T-helper 2 cell treated with Interferon-gamma antibody and Interleukin-4, amounts not matched to agents 100 ng/mL and 5 ng/mL, for 36 hours (primary cell): ENCODE data around the gene PTK7. TPM values are rescaled to one million over a fixed set of nuclear protein-coding genes. Genes with fewer than 3 reads are reported as not detected.

Source experiments
- intact Hi-C: fragments of 100-400 bp; cut with micrococcal nuclease; formaldehyde crosslinking; loops from one replicate; pipeline ENCODE4 v1.15.1; 2023
- total RNA-seq: library from RNA; stranded (reverse); gene quantifications from 2 replicates; pipeline ENCODE4 v1.2.3, GENCODE V29; 2022

Gene PTK7
- total RNA-seq, 1 donor from 2014 or later, result 1.9 TPM

DNA sequence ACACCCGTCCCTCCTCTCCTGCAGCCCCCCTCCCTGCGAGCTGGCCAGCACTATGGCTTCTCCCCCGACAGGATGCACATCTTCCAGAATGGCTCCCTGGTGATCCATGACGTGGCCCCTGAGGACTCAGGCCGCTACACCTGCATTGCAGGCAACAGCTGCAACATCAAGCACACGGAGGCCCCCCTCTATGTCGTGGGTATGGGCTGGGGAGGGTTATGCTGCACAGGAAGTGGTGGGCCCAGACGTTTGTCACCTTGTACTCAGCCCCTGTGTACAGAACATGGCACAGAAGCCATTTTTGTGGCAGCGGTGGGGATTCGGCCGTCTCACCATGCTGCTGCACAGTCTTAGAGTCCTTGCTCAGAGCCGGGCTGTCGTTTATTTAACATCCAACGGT is 66.0 kb downstream of the PTK7 start:
- intact Hi-C loops, result loop anchor here (5.0 kb wide), 1 partner anchor 70 kb away; no protein-coding TSS in a partner anchor

- intact Hi-C loops, result loop anchor here (1.0 to 5.0 kb wide), 3 partner anchors 71 to 242 kb away; no protein-coding TSS in a partner anchor
Measured at GRCh38 chr6:43143235-43144128, 67.4 kb downstream of the PTK7 start.

GRCh38 chr6:43144879-43145278 is 68.8 kb downstream of the PTK7 start:
- intact Hi-C loops, result loop anchor here (5.0 kb wide), 1 partner anchor 73 kb away; no protein-coding TSS in a partner anchor

DNA sequence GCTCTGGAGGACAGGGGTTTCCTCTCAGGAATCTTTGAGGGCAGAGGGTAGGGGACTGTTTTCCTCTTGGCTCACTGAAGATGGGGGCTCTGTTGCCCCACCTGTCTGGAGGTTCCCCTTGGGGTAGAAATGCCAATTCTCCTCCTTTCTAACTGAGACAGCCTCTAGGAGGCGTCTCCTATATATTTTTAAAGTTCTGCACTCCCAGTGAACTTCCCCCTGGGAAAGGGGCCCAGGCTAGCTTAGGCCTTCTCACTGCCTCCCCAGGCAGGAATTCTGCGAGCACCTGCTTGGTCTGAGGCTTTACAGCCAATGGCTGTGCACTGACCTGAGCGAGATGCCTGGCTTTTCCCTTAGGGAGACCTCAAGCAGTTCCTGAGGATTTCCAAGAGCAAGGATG is 70.1 kb downstream of the PTK7 start:
- intact Hi-C loops, result no loop called here

- intact Hi-C loops, result no loop called here
Measured at GRCh38 chr6:43146709-43147688, 70.9 kb downstream of the PTK7 start.

DNA sequence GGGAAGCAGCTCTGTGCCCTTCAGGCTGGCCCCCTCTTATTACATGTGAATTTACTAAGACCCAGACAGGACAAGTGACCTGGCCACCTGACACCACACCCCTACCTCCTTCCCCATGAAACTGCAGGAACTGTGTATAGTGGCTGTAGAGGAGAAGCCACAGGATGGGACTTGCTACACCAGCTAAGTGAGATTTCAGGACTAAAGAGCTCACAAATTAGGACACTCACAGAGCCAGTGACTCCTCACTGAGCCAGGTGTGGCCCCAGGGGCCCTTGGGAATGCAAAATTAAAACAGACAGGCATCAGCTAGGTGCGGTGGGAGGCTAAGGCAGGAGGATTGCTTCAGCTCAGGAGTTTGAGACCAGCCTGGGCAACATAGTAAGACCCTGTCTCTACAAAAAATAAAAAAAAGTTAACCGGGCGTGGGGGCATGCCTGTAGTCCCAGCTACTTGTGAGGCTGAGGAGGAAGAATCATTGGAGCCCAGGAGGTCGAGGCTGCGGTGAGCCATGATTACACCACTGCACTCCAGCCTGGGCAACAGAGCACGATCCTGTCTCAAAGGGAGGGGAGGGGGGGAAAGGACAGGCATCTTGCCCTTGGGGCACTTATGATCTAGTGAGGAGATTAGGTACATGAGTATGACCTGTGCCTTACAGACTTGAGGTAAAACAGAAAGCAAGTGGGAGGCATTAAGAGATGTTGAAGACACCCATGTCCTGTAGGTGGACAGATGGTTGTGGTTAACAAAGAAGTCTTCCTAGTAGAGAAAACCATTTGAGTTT is 71.8 kb downstream of the PTK7 start:
- intact Hi-C loops, result no loop called here

GRCh38 chr6:43149265-43149664 is 73.2 kb downstream of the PTK7 start:
- intact Hi-C loops, result no loop called here

DNA sequence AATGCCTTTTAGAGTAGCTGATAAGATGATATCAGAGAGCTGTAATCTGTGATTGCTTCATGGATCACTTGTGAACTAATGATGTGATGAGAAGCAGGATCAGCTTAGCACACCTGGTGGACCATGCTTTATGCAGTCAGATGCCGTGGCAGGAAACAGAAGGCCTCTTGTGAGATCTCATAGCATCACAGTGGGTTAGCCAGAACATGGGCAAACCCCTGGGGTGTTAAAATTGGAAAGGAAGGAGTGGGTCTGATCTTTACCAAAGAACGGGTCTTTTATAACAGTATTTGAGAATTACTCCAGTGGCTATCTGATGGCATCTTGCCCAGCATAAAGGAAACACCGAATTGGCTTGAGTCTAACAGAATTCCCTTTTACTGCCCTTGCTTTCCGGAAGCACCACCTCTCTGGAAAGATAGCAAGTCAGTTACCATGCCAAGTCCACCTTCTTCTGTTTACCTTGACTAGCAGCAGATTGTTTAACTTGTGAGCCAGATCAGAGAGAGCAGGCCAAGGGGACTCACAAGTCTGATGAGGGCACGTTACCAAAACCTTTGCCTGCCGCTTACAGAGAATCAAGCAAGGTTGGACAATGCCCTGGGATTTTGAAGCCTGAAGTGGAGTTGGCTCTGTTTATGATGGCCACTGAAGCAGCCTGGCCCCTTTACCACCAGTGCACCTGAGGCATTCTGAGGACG is 74.1 kb downstream of the PTK7 start:
- intact Hi-C loops, result no loop called here

GRCh38 chr6:43159599-43159998 is 83.5 kb downstream of the PTK7 start:
- intact Hi-C loops, result no loop called here

DNA sequence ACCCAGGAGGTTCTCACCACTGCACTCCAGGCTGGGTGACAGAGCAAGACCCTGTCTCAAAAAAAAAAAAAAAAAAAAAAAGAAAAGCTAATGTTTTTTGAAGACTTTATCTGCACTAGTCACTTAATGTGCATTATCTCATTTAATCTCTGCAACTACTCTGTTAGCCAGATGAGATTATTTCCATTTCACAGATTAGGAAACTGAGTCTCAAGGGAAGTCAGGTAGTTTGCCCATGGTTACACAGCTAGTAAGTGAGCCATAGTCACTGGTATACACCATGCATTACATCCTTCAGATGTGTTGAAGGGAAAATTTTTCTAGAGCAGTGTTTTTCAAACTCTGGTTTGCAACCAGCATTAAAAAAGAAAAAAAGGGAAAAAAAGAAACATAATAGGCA is 87.8 kb downstream of the PTK7 start:
- intact Hi-C loops, result no loop called here

DNA sequence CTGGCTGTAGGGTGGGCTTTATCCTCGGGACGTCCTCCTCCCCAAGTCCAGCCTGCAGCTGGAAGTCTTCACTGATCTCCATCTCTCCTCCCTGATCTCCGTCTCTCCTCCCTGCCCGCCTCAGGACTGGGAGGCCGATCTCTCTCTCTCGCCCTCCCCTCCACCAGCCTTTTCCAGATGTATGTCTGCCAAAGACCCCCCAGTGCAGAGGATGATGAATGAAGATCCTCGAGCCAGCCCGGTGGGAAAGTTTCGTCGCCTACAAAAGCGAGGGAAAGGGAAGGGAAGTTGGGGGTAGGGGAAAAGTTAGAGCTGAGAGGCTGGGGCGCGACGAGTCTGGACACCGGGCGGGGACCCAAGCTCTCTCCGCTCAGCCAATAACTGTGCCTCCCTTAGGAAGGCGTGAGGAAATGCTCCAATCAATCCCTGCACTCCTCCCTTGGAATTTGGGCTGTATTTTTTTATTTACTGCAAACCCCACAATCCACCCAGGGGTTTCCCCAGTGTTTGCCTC is 94.4 kb downstream of the PTK7 start:
- intact Hi-C loops, result loop anchor here (2.0 to 5.0 kb wide), 9 partner anchors 212 to 1383 kb away; partner anchors contain the start of genes ABCC10, GTPBP2, POLH and POLR1C

- intact Hi-C loops, result loop anchor here (1.0 to 5.0 kb wide), 11 partner anchors 112 to 1384 kb away; partner anchors contain the start of genes ABCC10, GTPBP2, KLC4 and MRPL2
Measured at GRCh38 chr6:43170931-43171706, 95.0 kb downstream of the PTK7 start, which contains the start of gene SRF. SRF (plus strand) TSS chr6:43171269; CDS start chr6:43171657, 388 bp downstream.

GRCh38 chr6:43171707-43172103 is 95.6 kb downstream of the PTK7 start:
- intact Hi-C loops, result loop anchor here (1.0 to 5.0 kb wide), 11 partner anchors 112 to 1384 kb away; partner anchors contain the start of genes ABCC10, GTPBP2, KLC4 and MRPL2

GRCh38 chr6:43172104-43173007 is 96.2 kb downstream of the PTK7 start:
- intact Hi-C loops, result loop anchor here (5.0 kb wide), 8 partner anchors 210 to 1385 kb away; partner anchors contain the start of genes GTPBP2, POLH, POLR1C and TBCC

DNA sequence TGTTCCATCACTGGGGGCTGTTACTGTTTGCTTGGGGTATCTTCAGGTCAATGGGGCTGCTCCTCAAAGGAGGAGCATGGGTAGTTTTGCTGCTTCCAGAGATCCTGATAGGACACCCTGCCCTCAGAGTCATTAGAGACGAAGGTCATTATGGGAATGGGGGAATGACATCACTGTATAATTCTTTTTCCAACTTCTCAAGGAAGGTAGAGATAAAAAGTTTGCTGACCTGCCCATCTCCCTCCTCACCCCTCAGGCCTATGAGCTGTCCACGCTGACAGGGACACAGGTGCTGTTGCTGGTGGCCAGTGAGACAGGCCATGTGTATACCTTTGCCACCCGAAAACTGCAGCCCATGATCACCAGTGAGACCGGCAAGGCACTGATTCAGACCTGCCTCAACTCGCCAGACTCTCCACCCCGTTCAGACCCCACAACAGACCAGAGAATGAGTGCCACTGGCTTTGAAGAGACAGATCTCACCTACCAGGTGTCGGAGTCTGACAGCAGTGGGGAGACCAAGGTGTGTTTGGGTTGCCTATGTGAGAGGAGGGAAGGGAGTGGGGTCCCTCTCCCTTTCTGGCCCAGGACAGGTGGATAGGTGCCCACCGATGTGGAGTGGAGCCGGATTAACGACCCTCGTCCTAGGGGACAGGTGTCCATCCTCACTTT is 97.6 kb downstream of the PTK7 start:
- intact Hi-C loops, result loop anchor here (1.0 to 5.0 kb wide), 16 partner anchors 9 to 1386 kb away; partner anchors contain the start of genes ABCC10, CNPY3, CUL9 and GTPBP2

GRCh38 chr6:43174263-43175112 is 98.4 kb downstream of the PTK7 start:
- intact Hi-C loops, result loop anchor here (1.0 to 5.0 kb wide), 16 partner anchors 8 to 1387 kb away; partner anchors contain the start of genes ABCC10, CNPY3, CUL9 and GTPBP2
